HCT116 (cell line): ENCODE measurements around the gene TCFL5. TPM values are rescaled to one million over a fixed set of nuclear protein-coding genes. Genes with fewer than 3 reads are reported as not detected.

Experiments used
- ATAC-seq: fragments of 200-7000 bp; cut with Tn5 transposase; 2 replicates; pipeline ENCODE4 v1.9.1; 2020; ENCODE audit warnings: mild to moderate bottlenecking, moderate library complexity
- BruUV-seq: library from RNA; stranded (reverse); fragments of 400-500 nt; replicated peaks from 2 replicates; lab custom pipeline; 2021; lab: Mats Ljungman, UMichigan
- CTCF ChIA-PET: fragments of 300-600 bp; sonication (Branson Sonifier 250); formaldehyde crosslinking; loops from one replicate; lab custom pipeline; 2021; ENCODE audit warnings: antibody characterized with exemption; lab: Charles Lee
- POLR2A ChIA-PET: fragments of 300-600, 350-600 bp; sonication (Branson Sonifier 250); formaldehyde crosslinking; loops from one replicate; lab custom pipeline; 2021; ENCODE audit warnings: antibody characterized with exemption; lab: Charles Lee
- RAD21 ChIA-PET, 2 experiments: fragments of 300-600 bp; sonication (Branson Sonifier 250); formaldehyde crosslinking; loops; one replicate each; lab custom pipeline; 2023; ENCODE audit warnings: low total read pairs in 2 of 2; ENCODE audit not compliant: uncharacterized antibody in 2 of 2, unreplicated experiment in 2 of 2, low non-redundant PET in 1 of 2; lab: Charles Lee
- DNase-seq: peaks from one replicate; pipeline ENCODE4 v3.0.0-alpha.2; 2010; ENCODE audit warnings: low read depth, low spot score
- H2AFZ ChIP-seq: fragments of 200-600 bp; shearing (Covaris generic), sonication (generic); 2 replicates; pipeline ENCODE4 v1.6.1; 2017; ENCODE audit warnings: low read depth, mixed run types, mixed read lengths, antibody characterized with exemption, low read length; ENCODE audit not compliant: poor library complexity, severe bottlenecking
- H3K27ac ChIP-seq: 2 replicates; pipeline ENCODE4 v1.5.1; 2012; ENCODE audit warnings: low read depth, low read length
- H3K27me3 ChIP-seq: fragments of 200-600 bp; sonication (generic); 2 replicates; pipeline ENCODE4 v1.6.1; 2016; ENCODE audit warnings: mixed run types, low read length, mixed read lengths; ENCODE audit not compliant: insufficient read depth
- H3K36me3 ChIP-seq, 2 experiments: fragments of 200-500 bp in 1 of 2; fragments of 200-600 bp in 1 of 2; sonication (Bioruptor generic) in 1 of 2; sonication (generic) in 1 of 2; 2 replicates each; pipeline versions ENCODE4 v1.5.1 to v1.6.1; 2014 to 2016; ENCODE audit warnings: low read length in 2 of 2, inconsistent platforms in 1 of 2, mixed read lengths in 1 of 2, mixed run types in 1 of 2; ENCODE audit not compliant: insufficient read depth in 2 of 2, control insufficient read depth in 1 of 2
- H3K4me1 ChIP-seq, 2 experiments: fragments of 200-600 bp in 1 of 2; sonication (generic) in 1 of 2; 2 replicates each; pipeline versions ENCODE4 v1.5.1 to v1.6.1; 2012 to 2017; ENCODE audit warnings: low read length in 2 of 2, inconsistent platforms in 1 of 2, mild to moderate bottlenecking in 1 of 2, mixed read lengths in 1 of 2, mixed run types in 1 of 2, moderate library complexity in 1 of 2; ENCODE audit not compliant: insufficient read depth in 2 of 2, control insufficient read depth in 1 of 2
- H3K4me2 ChIP-seq: fragments of 200-600 bp; sonication (generic); 2 replicates; pipeline ENCODE4 v1.6.1; 2017; ENCODE audit warnings: mixed run types, low read length, mixed read lengths
- H3K4me3 ChIP-seq, 2 experiments: fragments of 200-600 bp in 1 of 2; sonication (generic) in 1 of 2; replicated peaks in 1 of 2; 2 replicates each; pipeline ENCODE4 v1.5.1; 2011 to 2016; ENCODE audit warnings: low read length in 2 of 2, control low read depth in 1 of 2, low read depth in 1 of 2, mild to moderate bottlenecking in 1 of 2, mixed read lengths in 1 of 2, mixed run types in 1 of 2
- H3K79me2 ChIP-seq: fragments of 200-600 bp; sonication (generic); 2 replicates; pipeline ENCODE4 v1.6.1; 2017; ENCODE audit warnings: mild to moderate bottlenecking, mixed run types, low read length, moderate library complexity, mixed read lengths; ENCODE audit not compliant: insufficient read depth
- H3K9ac ChIP-seq: fragments of 200-600 bp; sonication (generic); 2 replicates; pipeline ENCODE4 v1.6.1; 2016; ENCODE audit warnings: low read length, mixed read lengths
- H3K9me2 ChIP-seq: fragments of 200-600 bp; sonication (generic), shearing (Covaris generic); 2 replicates; pipeline ENCODE4 v1.6.1; 2017; ENCODE audit warnings: mixed run types, mild to moderate bottlenecking, moderate library complexity; ENCODE audit not compliant: insufficient read depth
- H3K9me3 ChIP-seq, 2 experiments: fragments of 200-500 bp in 1 of 2; fragments of 200-600 bp in 1 of 2; sonication (Bioruptor generic) in 1 of 2; sonication (generic) in 1 of 2; 2 replicates each; pipeline ENCODE4 v1.6.1; 2014 to 2017; ENCODE audit warnings: low read length in 2 of 2, mixed read lengths in 2 of 2, inconsistent platforms in 1 of 2, low read depth in 1 of 2, mild to moderate bottlenecking in 1 of 2, mixed run types in 1 of 2, moderate library complexity in 1 of 2; ENCODE audit not compliant: control insufficient read depth in 1 of 2, insufficient read depth in 1 of 2
- H4K20me1 ChIP-seq: fragments of 200-600 bp; sonication (generic), shearing (Covaris generic); 2 replicates; pipeline ENCODE4 v1.6.1; 2017; ENCODE audit warnings: mixed run types, mild to moderate bottlenecking, moderate library complexity; ENCODE audit not compliant: insufficient read depth
- CEBPB ChIP-seq: IDR thresholded peaks from 2 replicates; pipeline ENCODE4 v1.6.1; 2012; ENCODE audit warnings: low read depth
- ELF1 ChIP-seq: IDR thresholded peaks from 2 replicates; pipeline ENCODE4 v1.6.1; 2012; ENCODE audit warnings: low read depth, borderline replicate concordance
- FOSL1 ChIP-seq: IDR thresholded peaks from 2 replicates; pipeline ENCODE4 v1.6.1; 2012; ENCODE audit warnings: low read depth
- JUND ChIP-seq: IDR thresholded peaks from 2 replicates; pipeline ENCODE4 v1.6.1; 2012
- POLR2AphosphoS5 ChIP-seq: IDR thresholded peaks from 2 replicates; pipeline ENCODE4 v1.6.1; 2011; ENCODE audit warnings: mild to moderate bottlenecking, low read depth, low read length, moderate library complexity
- SIN3A ChIP-seq: IDR thresholded peaks from 2 replicates; pipeline ENCODE4 v1.6.1; 2012; ENCODE audit warnings: low read depth
- SRF ChIP-seq: IDR thresholded peaks from 2 replicates; pipeline ENCODE4 v1.6.1; 2012; ENCODE audit warnings: low read depth
- TCF7L2 ChIP-seq: IDR thresholded peaks from 2 replicates; pipeline ENCODE4 v1.7.0; 2011; ENCODE audit warnings: borderline replicate concordance, inconsistent platforms; ENCODE audit not compliant: insufficient read depth, insufficient read length; ENCODE audit errors: extremely low read depth
- YY1 ChIP-seq: IDR thresholded peaks from 2 replicates; pipeline ENCODE4 v1.6.1; 2011; ENCODE audit warnings: low read length, low read depth, moderate library complexity, mild to moderate bottlenecking; ENCODE audit not compliant: insufficient replicate concordance; ENCODE audit errors: extremely low read depth
- ZFX ChIP-seq: fragments of 450-650 bp; IDR thresholded peaks from 2 replicates; pipeline ENCODE4 v1.6.1; 2017
- ZNF274 ChIP-seq: fragments of 200-500 bp; sonication (Bioruptor generic); IDR thresholded peaks from 2 replicates; pipeline ENCODE4 v1.6.1; 2014; ENCODE audit warnings: mild to moderate bottlenecking, low read depth, low read length, inconsistent platforms
- intact Hi-C: fragments of 100-400 bp; cut with micrococcal nuclease; formaldehyde crosslinking; loops from 2 replicates; pipeline ENCODE4 v1.10.0; 2022
- total RNA-seq: library from RNA; stranded (reverse); gene quantifications from one replicate; pipeline ENCODE4 v1.2.1, GENCODE V29; 2021; ENCODE audit not compliant: unreplicated experiment
- TF ChIP-seq, protein P1 (sequence below): IDR thresholded peaks from 2 replicates; pipeline ENCODE4 v1.6.1; 2012
- TF ChIP-seq, protein P2 (sequence below): IDR thresholded peaks from 2 replicates; pipeline ENCODE4 v1.6.1; 2012

TCFL5 gene
- total RNA-seq, 1 experiment from 2014 or later: 20.4 TPM

- TF ChIP-seq SRF (no peak), ELF1 (no peak), JUND (no peak), POLR2AphosphoS5 (no peak), ZNF274 (no peak), SIN3A (no peak)
These were observed 45.2 kb upstream of the TCFL5 start (continued) for GRCh38 chr20:62906647-62907375.

DNA sequence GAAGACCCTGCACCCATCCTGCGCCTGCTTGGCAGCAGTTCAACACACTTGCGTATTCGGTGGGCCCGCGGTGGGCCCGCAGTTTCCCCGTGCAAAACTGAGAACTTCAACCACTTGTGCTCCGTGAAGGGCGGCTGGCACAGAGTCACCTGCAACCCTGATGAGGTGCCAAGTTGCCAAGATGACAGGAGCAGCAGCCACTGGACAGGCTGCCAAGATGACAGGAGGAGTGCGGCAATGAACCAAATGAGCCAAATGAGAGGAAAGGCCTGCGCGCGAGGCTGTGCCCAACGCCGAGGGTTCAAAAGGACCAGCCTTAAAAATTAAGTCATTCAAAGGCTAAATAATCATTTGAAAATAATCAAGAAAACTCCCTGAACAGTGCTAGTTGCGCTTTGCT is 44.6 kb upstream of the TCFL5 start:
- no peaks in the 10 kb centered on the region for H3K27me3 ChIP-seq
- H3K79me2 ChIP-seq: peaks cover 62% of the 10 kb centered on the region
- CTCF ChIA-PET: no interaction called here
- DNase-seq: no peak
- H3K4me1 ChIP-seq: peaks cover 0 to 4% of the 10 kb centered on the region in 2 experiments; a peak in 1 of 4 replicates
- peaks cover 72 to 90% of the 10 kb centered on the region in 2 experiments for H3K36me3 ChIP-seq
- peaks cover 5% of the 10 kb centered on the region; the same call in 1 of the 2 replicates for H4K20me1 ChIP-seq
- H3K9me2 ChIP-seq: no peaks in the 10 kb centered on the region
- no peak overlapping the region for H3K4me2 ChIP-seq
- RAD21 ChIA-PET: no interaction called here
- intact Hi-C loops: no loop called here
- TF ChIP-seq FOSL1: no peak
- no peak overlapping the region for H3K4me3 ChIP-seq
- H3K27ac ChIP-seq: no peak overlapping the region
- no peak overlapping the region for H2AFZ ChIP-seq
- H3K9me3 ChIP-seq: no peaks in the 10 kb centered on the region
- no peak overlapping the region for H3K9ac ChIP-seq
- ATAC-seq: no peak
- BruUV-seq: no TSS peak
- POLR2A ChIA-PET: no interaction called here

DNA sequence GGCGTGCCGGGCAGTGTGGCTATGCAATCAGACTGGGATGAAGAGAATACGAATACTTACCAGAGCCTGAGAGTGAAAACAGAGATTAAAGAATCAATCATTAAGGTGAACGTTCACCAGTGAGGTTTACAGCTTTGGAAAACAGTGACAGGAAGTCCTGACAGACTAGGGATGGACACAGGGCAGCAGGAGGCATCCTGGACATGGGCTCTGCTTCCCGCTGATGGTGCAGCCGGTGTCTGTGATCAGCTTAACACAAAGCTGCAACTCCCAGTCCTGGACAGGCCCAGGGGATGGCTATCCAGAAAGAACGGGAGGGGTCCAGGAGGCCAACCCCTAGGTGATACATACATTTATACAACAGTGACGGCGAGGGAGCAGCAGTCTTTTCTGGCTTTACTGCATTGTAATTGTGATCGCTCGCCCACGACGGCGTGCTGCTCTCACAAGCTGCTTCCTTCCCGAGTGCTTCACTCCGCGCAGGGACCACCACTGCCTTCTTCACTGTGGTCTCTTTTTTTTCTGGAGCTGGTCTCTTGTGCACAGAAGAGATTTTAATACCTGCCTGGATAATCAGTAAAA is 44.0 kb upstream of the TCFL5 start:
- H3K36me3 ChIP-seq: peaks cover 69 to 86% of the 10 kb centered on the region in 2 experiments
- no TSS peak for BruUV-seq
- H2AFZ ChIP-seq: no peak overlapping the region
- peaks cover 5% of the 10 kb centered on the region; the same call in 1 of the 2 replicates for H4K20me1 ChIP-seq
- no peaks in the 10 kb centered on the region for H3K27me3 ChIP-seq
- ChIA-PET POLR2A (no interaction called here), CTCF (no interaction called here), RAD21 (no interaction called here)
- peaks cover 0 to 10% of the 10 kb centered on the region in 2 experiments; a peak in 3 of 4 replicates for H3K4me1 ChIP-seq
- no peak overlapping the region for H3K4me3 ChIP-seq
- H3K9ac ChIP-seq: no peak overlapping the region
- no peaks in the 10 kb centered on the region for H3K9me3 ChIP-seq
- H3K79me2 ChIP-seq: peaks cover 57% of the 10 kb centered on the region
- DNase-seq (no peak), ATAC-seq (no peak)
- no peak overlapping the region for H3K4me2 ChIP-seq
- H3K27ac ChIP-seq: no peak overlapping the region
- H3K9me2 ChIP-seq: no peaks in the 10 kb centered on the region
- intact Hi-C loops: no loop called here
- TF ChIP-seq, protein P1, sequence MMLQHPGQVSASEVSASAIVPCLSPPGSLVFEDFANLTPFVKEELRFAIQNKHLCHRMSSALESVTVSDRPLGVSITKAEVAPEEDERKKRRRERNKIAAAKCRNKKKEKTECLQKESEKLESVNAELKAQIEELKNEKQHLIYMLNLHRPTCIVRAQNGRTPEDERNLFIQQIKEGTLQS: no peak
- TF ChIP-seq CEBPB: no peak
- TF ChIP-seq, protein P2, sequence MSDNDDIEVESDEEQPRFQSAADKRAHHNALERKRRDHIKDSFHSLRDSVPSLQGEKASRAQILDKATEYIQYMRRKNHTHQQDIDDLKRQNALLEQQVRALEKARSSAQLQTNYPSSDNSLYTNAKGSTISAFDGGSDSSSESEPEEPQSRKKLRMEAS: no peak
- no peak for TF ChIP-seq TCF7L2
- no peak for TF ChIP-seq SRF
- no peak for TF ChIP-seq ZFX
- no peak for TF ChIP-seq YY1
- no peak for TF ChIP-seq SIN3A
